ENCODE data around the gene TRMT11.

TRMT11 gene

GRCh38 chr6:125963817-125964216 lies 22.5 kb upstream of the TRMT11 start:
- TF ChIP-seq CREB1 (IDR thresholded peaks at IDR 0.05; ENCODE audit: low read depth), result no peak
- TF ChIP-seq YY1 (IDR thresholded peaks at IDR 0.05; ENCODE audit: low read depth), result no peak
- no peak for TF ChIP-seq CEBPB (IDR thresholded peaks at IDR 0.05)
- no peak for TF ChIP-seq EGR1 (IDR thresholded peaks at IDR 0.05)
- no peak for TF ChIP-seq TCF12 (IDR thresholded peaks at IDR 0.05; ENCODE audit: low read depth)
- TF ChIP-seq RAD21 (IDR thresholded peaks at IDR 0.05; ENCODE audit: low read depth), result no peak
- no peak for TF ChIP-seq NFIC (IDR thresholded peaks at IDR 0.05)
- no peak for TF ChIP-seq FOXM1 (IDR thresholded peaks at IDR 0.05; ENCODE audit: borderline replicate concordance, low read depth)
- TF ChIP-seq TEAD4 (IDR thresholded peaks at IDR 0.05), result no peak
- no peak for TF ChIP-seq TAF1 (IDR thresholded peaks at IDR 0.05; ENCODE audit: low read depth)
- no peak for TF ChIP-seq REST (IDR thresholded peaks at IDR 0.05; ENCODE audit: low read depth)
- no peak for TF ChIP-seq EP300 (IDR thresholded peaks at IDR 0.05; ENCODE audit: borderline replicate concordance)
- no peak for TF ChIP-seq USF1 (IDR thresholded peaks at IDR 0.05)

GRCh38 chr6:125966569-125966968 lies 19.8 kb upstream of the TRMT11 start:
- no peak for TF ChIP-seq RAD21 (IDR thresholded peaks at IDR 0.05; ENCODE audit: low read depth)
- TF ChIP-seq CREB1 (IDR thresholded peaks at IDR 0.05; ENCODE audit: low read depth), result no peak
- TF ChIP-seq TEAD4 (IDR thresholded peaks at IDR 0.05), result no peak
- no peak for TF ChIP-seq YY1 (IDR thresholded peaks at IDR 0.05; ENCODE audit: low read depth)
- no peak for TF ChIP-seq MAX (IDR thresholded peaks at IDR 0.05)
- TF ChIP-seq EGR1 (IDR thresholded peaks at IDR 0.05), result no peak
- TF ChIP-seq REST (IDR thresholded peaks at IDR 0.05; ENCODE audit: low read depth), result no peak
- TF ChIP-seq CEBPB (IDR thresholded peaks at IDR 0.05), result no peak
- no peak for TF ChIP-seq FOXM1 (IDR thresholded peaks at IDR 0.05; ENCODE audit: borderline replicate concordance, low read depth)
- TF ChIP-seq EP300 (IDR thresholded peaks at IDR 0.05; ENCODE audit: borderline replicate concordance), result no peak
- TF ChIP-seq USF1 (IDR thresholded peaks at IDR 0.05), result no peak
- TF ChIP-seq ZBTB7A (IDR thresholded peaks at IDR 0.05; ENCODE audit: low read depth), result no peak
- TF ChIP-seq NFIC (IDR thresholded peaks at IDR 0.05), result no peak

GRCh38 chr6:125968493-125968892 lies 17.8 kb upstream of the TRMT11 start:
- TF ChIP-seq CEBPB (IDR thresholded peaks at IDR 0.05) (no peak), ZBTB7A (IDR thresholded peaks at IDR 0.05; ENCODE audit: low read depth) (no peak), REST (IDR thresholded peaks at IDR 0.05; ENCODE audit: low read depth) (no peak), FOXM1 (IDR thresholded peaks at IDR 0.05; ENCODE audit: borderline replicate concordance, low read depth) (no peak), EP300 (IDR thresholded peaks at IDR 0.05; ENCODE audit: borderline replicate concordance) (no peak), MAX (IDR thresholded peaks at IDR 0.05) (no peak), CREB1 (IDR thresholded peaks at IDR 0.05; ENCODE audit: low read depth) (no peak), TAF1 (IDR thresholded peaks at IDR 0.05; ENCODE audit: low read depth) (no peak), NFIC (IDR thresholded peaks at IDR 0.05) (no peak), EGR1 (IDR thresholded peaks at IDR 0.05) (no peak), USF1 (IDR thresholded peaks at IDR 0.05) (no peak), RAD21 (IDR thresholded peaks at IDR 0.05; ENCODE audit: low read depth) (no peak), TEAD4 (IDR thresholded peaks at IDR 0.05) (no peak), TCF12 (IDR thresholded peaks at IDR 0.05; ENCODE audit: low read depth) (no peak), YY1 (IDR thresholded peaks at IDR 0.05; ENCODE audit: low read depth) (no peak)

GRCh38 chr6:125970760-125971159 lies 15.6 kb upstream of the TRMT11 start:
- TF ChIP-seq TEAD4 (IDR thresholded peaks at IDR 0.05), result no peak
- TF ChIP-seq CREB1 (IDR thresholded peaks at IDR 0.05; ENCODE audit: low read depth), result no peak
- no peak for TF ChIP-seq RAD21 (IDR thresholded peaks at IDR 0.05; ENCODE audit: low read depth)
- no peak for TF ChIP-seq TAF1 (IDR thresholded peaks at IDR 0.05; ENCODE audit: low read depth)
- no peak for TF ChIP-seq ZBTB7A (IDR thresholded peaks at IDR 0.05; ENCODE audit: low read depth)
- TF ChIP-seq USF1 (IDR thresholded peaks at IDR 0.05), result no peak
- TF ChIP-seq CEBPB (IDR thresholded peaks at IDR 0.05), result no peak
- TF ChIP-seq MAX (IDR thresholded peaks at IDR 0.05), result no peak
- no peak for TF ChIP-seq EP300 (IDR thresholded peaks at IDR 0.05; ENCODE audit: borderline replicate concordance)
- TF ChIP-seq TCF12 (IDR thresholded peaks at IDR 0.05; ENCODE audit: low read depth), result no peak
- no peak for TF ChIP-seq NFIC (IDR thresholded peaks at IDR 0.05)
- TF ChIP-seq YY1 (IDR thresholded peaks at IDR 0.05; ENCODE audit: low read depth), result no peak
- TF ChIP-seq FOXM1 (IDR thresholded peaks at IDR 0.05; ENCODE audit: borderline replicate concordance, low read depth), result no peak
- TF ChIP-seq EGR1 (IDR thresholded peaks at IDR 0.05), result no peak

Data from Ishikawa (cell line).